ENCODE results near the gene ZBTB17. TPM values are rescaled to one million over a fixed set of nuclear protein-coding genes. Genes with fewer than 3 reads are reported as not detected.
A peak's percentile ranks its signal among the peaks of the same experiment; 100 is the strongest.
"Not testable (repeated sequence)": the region's sequence is repeated elsewhere in the genome, so short reads cannot be mapped to it uniquely, and the experiment has no call there.

Gene ZBTB17
- 10 to 100 TPM; 44.7 to 54.9 TPM for total RNA-seq

- Mint-ChIP-seq H3K9me3 (peaks cover 0 to 4% of the 10 kb centered on the region in 2 donors), H3K27ac (peak within 1 kb of the TSS; percentile 86 to 94), H3K36me3 (peaks cover 12 to 18% of the 10 kb centered on the region in 2 donors)
- ATAC-seq, result peak; percentile 92 to 93
- DNase-seq (ENCODE audit: low spot score in 2 of 2), result peak; percentile 95 to 96
These were observed at the start of gene ZBTB17 for GRCh38 chr1:15975805-15976680. TSS of gene ZBTB17 (minus strand) at chr1:15976101. CDS start at chr1:15948495, 27,606 bp downstream.

DNA sequence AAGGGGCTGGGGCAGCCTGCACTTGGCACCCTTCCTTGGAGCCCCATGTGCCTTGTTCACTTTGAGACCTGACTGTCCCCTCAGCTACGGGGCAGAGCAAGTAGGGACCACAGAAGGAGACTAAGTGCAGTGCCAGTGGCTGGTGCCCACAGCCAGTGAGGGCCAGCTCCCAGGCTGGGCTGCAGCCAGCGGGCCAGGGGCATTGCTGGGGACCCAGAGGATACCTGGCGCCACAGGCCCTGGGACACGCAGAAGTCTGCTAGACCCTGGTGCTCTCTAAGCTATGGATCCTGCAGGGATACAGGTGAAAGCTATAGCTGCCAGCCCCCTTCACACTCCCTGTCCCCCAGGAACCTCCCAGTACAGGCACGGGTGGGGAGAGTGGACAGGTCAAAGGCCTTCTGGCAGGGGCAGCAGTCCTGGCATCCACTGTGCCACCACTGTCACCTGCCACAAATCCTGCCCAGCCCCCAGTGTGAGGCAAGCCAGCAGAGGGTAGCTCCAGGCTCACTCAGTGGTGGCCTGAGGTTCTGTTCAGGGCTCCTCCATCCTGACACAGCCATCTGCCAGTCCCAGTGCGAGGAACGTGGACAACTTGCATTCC is 47.3 kb upstream of the ZBTB17 start:
- H3K27ac Mint-ChIP-seq, result no peak overlapping the region
- DNase-seq (ENCODE audit: low spot score in 2 of 2) (no peak), ATAC-seq (no peak)
- no peaks in the 10 kb centered on the region for H3K9me3 Mint-ChIP-seq
- H3K36me3 Mint-ChIP-seq, result no peaks in the 10 kb centered on the region

DNA sequence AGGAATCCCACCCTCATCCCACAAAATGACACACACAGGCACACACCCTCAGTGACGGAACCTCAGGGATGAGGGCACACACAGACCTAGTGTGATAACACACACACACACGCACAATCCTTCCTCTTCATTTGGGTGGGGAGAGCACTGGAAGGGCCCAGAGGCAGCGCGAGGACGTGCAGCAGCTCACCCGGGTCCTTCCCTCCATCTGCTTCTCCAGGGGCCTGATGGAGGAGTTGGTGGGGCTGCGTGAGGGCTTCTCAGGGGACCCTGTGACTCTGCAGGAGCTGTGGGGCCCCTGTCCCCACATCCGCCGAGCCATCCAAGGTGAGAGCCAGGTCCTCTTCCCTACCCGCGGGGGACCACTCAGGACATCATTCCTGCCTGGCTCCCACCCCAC is 46.5 kb upstream of the ZBTB17 start:
- Mint-ChIP-seq H3K27ac (peak overlapping the region in 1 of 2 donors; percentile 69), H3K9me3 (no peaks in the 10 kb centered on the region)
- ATAC-seq, result no peak

GRCh38 chr1:16021681-16022080 is 45.8 kb upstream of the ZBTB17 start, which contains the start of gene CLCNKA:
TSS of gene CLCNKA (plus strand) at chr1:16022036. CDS start at chr1:16022620, 584 bp downstream.
- Mint-ChIP-seq H3K27ac (peak within 1 kb of the TSS; percentile 50 to 69), H3K36me3 (no peaks in the 10 kb centered on the region), H3K9me3 (no peaks in the 10 kb centered on the region)
- DNase-seq (ENCODE audit: low spot score in 2 of 2), result no peak
- ATAC-seq, result no peak

More for the DNA sequence above, 46.5 kb upstream of the ZBTB17 start:
- no peaks in the 10 kb centered on the region for H3K36me3 Mint-ChIP-seq
- DNase-seq (ENCODE audit: low spot score in 2 of 2), result no peak

DNA sequence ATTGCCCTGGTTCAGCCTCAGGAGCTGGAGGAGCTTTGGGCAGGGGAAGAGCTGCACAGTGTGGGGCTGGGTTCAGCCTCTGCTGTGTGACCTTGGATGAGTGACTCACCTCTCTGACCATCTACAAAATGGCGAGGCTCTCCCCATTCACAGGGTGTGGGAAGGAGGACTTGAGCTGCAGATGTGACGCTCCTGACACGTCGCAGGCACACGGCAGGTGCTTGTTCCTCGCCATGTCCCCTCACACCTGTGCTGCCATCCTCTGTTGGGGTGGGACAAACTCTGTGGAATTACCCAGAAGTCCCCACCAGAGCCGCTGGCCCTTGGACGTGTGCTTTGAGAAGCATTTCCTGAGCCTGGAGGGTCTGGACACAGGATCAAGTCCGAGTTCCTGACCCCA is 45.0 kb upstream of the ZBTB17 start:
- DNase-seq (ENCODE audit: low spot score in 2 of 2); ATAC-seq; H3K36me3 Mint-ChIP-seq; H3K9me3 Mint-ChIP-seq; H3K27ac Mint-ChIP-seq: not testable (repeated sequence)

GRCh38 chr1:16020325-16020724 is 44.4 kb upstream of the ZBTB17 start:
- no peak overlapping the region for H3K27ac Mint-ChIP-seq
- ATAC-seq, result no peak
- DNase-seq (ENCODE audit: low spot score in 2 of 2), result no peak
- no peaks in the 10 kb centered on the region for H3K36me3 Mint-ChIP-seq
- H3K9me3 Mint-ChIP-seq, result no peaks in the 10 kb centered on the region

- H3K27ac Mint-ChIP-seq, result peak overlapping the region in 1 of 2 donors; percentile 62
These were observed 43.9 kb upstream of the ZBTB17 start for GRCh38 chr1:16019644-16020277.

GRCh38 chr1:16018749-16019643 is 43.1 kb upstream of the ZBTB17 start:
- Mint-ChIP-seq H3K9me3 (no peaks in the 10 kb centered on the region), H3K36me3 (no peaks in the 10 kb centered on the region), H3K27ac (peak overlapping the region in 1 of 2 donors; percentile 62)
- DNase-seq (ENCODE audit: low spot score in 2 of 2) (no peak), ATAC-seq (no peak)

More at GRCh38 chr1:16019644-16020277, 43.9 kb upstream of the ZBTB17 start:
- ATAC-seq (no peak), DNase-seq (ENCODE audit: low spot score in 2 of 2) (no peak)
- Mint-ChIP-seq H3K36me3 (no peaks in the 10 kb centered on the region), H3K9me3 (no peaks in the 10 kb centered on the region)

DNA sequence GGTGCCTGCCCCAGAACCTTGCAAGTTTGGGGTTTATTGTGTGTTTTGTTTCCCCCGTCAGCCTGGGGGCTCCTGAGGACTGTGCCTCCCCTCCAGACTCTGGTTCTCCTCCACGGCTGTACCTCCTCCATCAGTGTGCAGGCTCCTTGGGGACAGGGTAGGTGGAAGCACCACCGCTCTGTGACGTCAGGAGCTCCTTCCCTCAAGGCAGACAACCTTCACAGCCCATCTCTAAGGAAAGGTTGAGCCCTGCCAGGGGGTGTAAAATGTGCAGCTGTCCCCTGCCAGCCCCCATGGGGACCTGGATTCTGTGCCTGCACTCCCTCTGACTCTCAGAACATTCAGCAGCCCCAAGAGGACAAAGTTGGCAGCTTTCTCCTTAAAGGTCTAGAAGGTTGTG is 42.4 kb upstream of the ZBTB17 start:
- Mint-ChIP-seq H3K36me3 (no peaks in the 10 kb centered on the region), H3K9me3 (no peaks in the 10 kb centered on the region), H3K27ac (no peak overlapping the region)
- no peak for DNase-seq (ENCODE audit: low spot score in 2 of 2)
- no peak for ATAC-seq

DNA sequence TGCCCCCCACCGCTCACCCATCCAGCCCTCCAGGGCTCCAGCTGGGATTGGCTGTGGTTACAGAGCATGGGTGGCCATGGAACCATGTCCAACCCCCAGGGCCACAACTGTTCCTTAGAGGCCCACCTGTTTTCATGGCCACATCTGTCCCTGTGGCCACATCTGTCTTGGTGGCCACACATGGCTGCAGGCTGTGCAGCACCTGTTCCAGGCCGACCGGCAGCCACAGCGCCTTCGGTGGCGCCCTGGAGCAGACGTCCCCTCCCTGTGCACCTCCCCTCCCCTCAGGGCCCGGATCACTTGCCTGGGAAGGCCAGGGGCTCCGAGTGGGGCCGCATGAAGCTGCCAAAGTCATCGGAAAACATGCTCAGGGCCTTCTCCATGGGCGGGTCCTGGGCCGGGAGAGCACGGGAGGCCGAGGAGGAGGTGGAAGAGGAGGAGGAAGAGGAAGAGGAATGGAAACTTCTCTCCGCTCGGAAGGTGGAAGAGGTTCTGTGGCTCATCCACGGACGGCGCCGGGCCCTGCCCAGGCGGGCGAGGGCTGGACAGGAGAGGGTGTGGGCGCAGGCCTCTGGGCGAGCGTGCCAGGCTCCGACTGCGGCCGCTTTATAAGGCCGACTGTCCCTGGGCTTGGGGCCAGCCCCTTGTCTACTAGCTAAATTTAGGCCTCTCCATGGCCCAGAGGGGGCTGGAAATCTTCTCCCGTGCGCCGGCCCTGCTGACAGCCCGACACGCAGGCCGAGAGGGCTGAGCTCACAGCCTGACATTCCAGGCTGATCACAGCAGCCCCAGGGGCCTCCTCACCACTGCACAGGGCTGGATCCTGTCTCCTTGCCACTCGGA is 41.8 kb upstream of the ZBTB17 start, which contains the start of gene HSPB7:
Gene HSPB7, minus strand, starts transcription at position 583 of the 843 bp plus-strand sequence. Its CDS starts 80 bp downstream, at position 503.
- no peak for DNase-seq (ENCODE audit: low spot score in 2 of 2)
- peak within 1 kb of the TSS in 1 of 2 donors; percentile 62 for H3K27ac Mint-ChIP-seq
- H3K36me3 Mint-ChIP-seq, result no peaks in the 10 kb centered on the region
- no peaks in the 10 kb centered on the region for H3K9me3 Mint-ChIP-seq
- ATAC-seq, result no peak

GRCh38 chr1:16017076-16017460 is 41.2 kb upstream of the ZBTB17 start:
- Mint-ChIP-seq H3K9me3 (no peaks in the 10 kb centered on the region), H3K36me3 (no peaks in the 10 kb centered on the region), H3K27ac (no peak overlapping the region)
- DNase-seq (ENCODE audit: low spot score in 2 of 2), result no peak
- ATAC-seq, result no peak

DNA sequence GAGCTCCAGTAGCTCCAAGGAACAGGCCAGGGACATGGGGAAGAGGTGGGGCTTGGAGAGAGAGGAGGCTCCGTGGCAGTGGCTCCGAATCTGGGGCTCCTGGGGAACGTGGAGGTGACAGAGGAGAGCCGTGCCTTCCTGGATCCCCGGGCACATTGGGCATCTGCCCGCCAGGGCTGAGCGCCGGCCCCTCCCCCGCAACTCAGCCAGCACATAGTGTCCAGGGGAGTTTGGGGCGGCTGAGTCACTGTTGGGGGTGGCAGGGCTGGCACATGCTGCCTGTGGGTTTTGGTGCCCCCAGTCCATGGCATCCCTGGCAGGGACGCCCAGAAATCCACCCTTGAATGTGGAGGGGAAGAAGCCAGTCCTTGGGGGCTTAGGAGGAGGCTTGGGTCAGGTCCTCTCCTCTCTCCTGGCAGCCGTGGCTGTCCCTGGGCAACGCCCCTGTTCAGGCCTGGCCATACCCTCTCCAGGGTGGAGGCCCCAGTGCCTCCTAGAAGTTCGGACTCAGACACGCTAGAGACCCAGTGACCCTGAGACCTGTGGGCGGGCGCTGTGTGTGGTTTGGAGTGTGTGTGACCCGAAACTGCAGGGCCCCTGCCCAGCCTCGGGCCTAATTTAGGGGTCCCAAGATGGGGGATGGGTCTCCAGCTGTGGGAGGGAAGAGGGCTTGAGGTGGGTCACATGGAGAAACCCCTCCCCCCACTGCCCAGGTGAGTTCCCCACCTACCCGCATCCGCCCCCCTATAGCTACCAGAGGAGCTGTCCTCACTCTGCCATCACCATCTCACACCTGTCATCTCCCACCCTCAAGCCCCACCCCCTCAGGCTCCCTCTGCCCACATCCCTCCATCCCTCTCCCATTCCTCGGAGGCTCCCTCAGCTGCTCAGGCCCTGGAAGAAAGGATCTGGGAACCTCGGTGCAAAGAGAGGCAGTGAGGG is 40.3 kb upstream of the ZBTB17 start:
- no peak for ATAC-seq
- Mint-ChIP-seq H3K27ac (no peak overlapping the region), H3K36me3 (no peaks in the 10 kb centered on the region), H3K9me3 (no peaks in the 10 kb centered on the region)
- DNase-seq (ENCODE audit: low spot score in 2 of 2), result no peak

DNA sequence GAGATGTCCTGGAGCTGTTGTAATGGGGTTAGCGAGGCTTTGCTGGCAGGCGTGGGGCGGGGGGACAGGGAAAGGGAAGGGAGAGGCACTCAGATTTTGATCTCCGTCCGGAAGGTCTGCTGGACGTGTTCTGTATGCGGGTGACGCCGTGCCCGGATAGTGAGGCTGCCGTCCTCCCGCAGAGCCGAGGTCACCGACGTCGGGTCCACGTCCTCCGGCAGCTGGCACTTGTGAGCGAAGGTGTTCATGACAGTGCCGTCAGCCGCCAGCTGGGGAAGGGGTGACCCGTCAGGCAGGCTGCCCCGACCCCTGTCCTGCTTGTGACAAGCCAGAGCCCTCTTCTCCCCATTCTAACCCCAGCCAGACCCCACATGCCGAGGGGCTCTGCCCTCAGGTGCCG is 39.6 kb upstream of the ZBTB17 start:
- ATAC-seq (no peak), DNase-seq (ENCODE audit: low spot score in 2 of 2) (no peak)
- H3K27ac Mint-ChIP-seq, result no peak overlapping the region
- H3K9me3 Mint-ChIP-seq, result no peaks in the 10 kb centered on the region
- no peaks in the 10 kb centered on the region for H3K36me3 Mint-ChIP-seq

All from activated naive CD4-positive, alpha-beta T cell treated with anti-CD3 and anti-CD28 coated beads, Interleukin-2, amount 50 U/mL, for 72 hours (primary cell).